Stimulated activated CD4-positive, alpha-beta T cell treated with anti-CD3 and anti-CD28 coated beads, Interleukin-4, amount 100 ng/mL, for 48 hours (primary cell): ENCODE measurements around the gene TMEM190.
"Not testable (repeated sequence)": the region's sequence is repeated elsewhere in the genome, so short reads cannot be mapped to it uniquely, and the experiment has no call there.

Experiments
- DNase-seq, 2 donors: peaks; one replicate each; pipeline ENCODE4 v3.0.0-alpha.2; 2020; ENCODE audit warnings: low read depth in 2 of 2

TMEM190 gene

GRCh38 chr19:55419103-55419502, 42.5 kb downstream of the TMEM190 start:
- no peak for DNase-seq

GRCh38 chr19:55419624-55420236, 43.1 kb downstream of the TMEM190 start:
- DNase-seq: no peak

- DNase-seq: not testable (repeated sequence)
Measured at GRCh38 chr19:55421281-55421680, 44.7 kb downstream of the TMEM190 start.

- no peak for DNase-seq
Measured at GRCh38 chr19:55423225-55424005, 46.8 kb downstream of the TMEM190 start.

- DNase-seq: no peak
Measured at GRCh38 chr19:55424518-55424917, 47.9 kb downstream of the TMEM190 start.

- DNase-seq: no peak
Measured at GRCh38 chr19:55426042-55426441, 49.4 kb downstream of the TMEM190 start.
